ENCODE data around the gene ATE1. TPM values are rescaled to one million over a fixed set of nuclear protein-coding genes. Genes with fewer than 3 reads are reported as not detected.

Gene ATE1
- total RNA-seq, 1 donor from 2014 or later: 6.9 TPM

DNA sequence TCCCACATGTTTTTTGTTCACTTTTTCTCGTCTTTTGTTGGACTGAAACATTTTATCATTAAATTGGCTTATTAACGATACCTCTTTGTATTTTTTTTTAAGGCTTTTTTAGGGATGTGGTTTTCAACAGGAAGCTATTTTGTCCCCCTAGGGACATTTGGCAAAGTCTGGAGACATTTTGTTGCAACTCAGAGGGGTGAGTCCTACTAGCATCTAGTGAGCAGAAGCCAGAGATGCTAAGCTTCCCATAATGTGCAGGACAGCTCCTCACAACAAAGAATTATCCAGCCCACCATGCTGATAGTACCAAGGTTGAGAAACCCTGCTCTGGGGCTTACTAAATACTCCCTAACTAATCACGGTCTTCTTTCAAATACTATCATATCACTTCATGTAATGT lies 63.2 kb downstream of the ATE1 start:
- intact Hi-C loops (cut with DNase I): no loop called here

DNA sequence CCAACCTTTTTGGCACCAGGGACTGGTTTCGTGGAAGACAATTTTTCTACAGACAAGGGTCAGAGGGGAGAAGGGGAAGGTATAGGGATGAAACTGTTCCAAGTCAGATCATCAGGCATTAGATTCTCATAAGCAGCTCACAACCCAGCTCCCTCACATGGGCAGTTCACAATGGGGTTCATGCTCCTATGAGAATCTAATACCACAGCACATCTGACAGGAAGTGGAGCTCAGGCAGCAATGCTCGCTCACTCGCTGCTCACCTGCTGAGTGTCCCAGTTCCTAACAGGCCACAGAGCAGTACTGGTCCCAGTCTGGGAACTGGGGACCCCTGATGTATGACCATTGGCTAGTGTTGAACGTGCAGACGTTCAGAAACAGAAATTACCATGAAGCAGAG lies 63.7 kb downstream of the ATE1 start:
- peaks cover 4 to 27% of the 10 kb centered on the region in 2 donors for H3K36me3 ChIP-seq
- no peaks in the 10 kb centered on the region for H3K9me3 ChIP-seq
- no peak for DNase-seq (ENCODE audit: low spot score in 2 of 2)
- H3K27ac ChIP-seq: no peak overlapping the region
- H3K4me1 ChIP-seq: no peaks in the 10 kb centered on the region
- no peaks in the 10 kb centered on the region for H3K27me3 ChIP-seq
- TF ChIP-seq, protein P1, sequence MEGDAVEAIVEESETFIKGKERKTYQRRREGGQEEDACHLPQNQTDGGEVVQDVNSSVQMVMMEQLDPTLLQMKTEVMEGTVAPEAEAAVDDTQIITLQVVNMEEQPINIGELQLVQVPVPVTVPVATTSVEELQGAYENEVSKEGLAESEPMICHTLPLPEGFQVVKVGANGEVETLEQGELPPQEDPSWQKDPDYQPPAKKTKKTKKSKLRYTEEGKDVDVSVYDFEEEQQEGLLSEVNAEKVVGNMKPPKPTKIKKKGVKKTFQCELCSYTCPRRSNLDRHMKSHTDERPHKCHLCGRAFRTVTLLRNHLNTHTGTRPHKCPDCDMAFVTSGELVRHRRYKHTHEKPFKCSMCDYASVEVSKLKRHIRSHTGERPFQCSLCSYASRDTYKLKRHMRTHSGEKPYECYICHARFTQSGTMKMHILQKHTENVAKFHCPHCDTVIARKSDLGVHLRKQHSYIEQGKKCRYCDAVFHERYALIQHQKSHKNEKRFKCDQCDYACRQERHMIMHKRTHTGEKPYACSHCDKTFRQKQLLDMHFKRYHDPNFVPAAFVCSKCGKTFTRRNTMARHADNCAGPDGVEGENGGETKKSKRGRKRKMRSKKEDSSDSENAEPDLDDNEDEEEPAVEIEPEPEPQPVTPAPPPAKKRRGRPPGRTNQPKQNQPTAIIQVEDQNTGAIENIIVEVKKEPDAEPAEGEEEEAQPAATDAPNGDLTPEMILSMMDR (IDR thresholded peaks at IDR 0.05): no peak
- no peak overlapping the region for H3K4me3 ChIP-seq
- intact Hi-C loops (cut with DNase I): no loop called here

More for the DNA sequence above, 63.2 kb downstream of the ATE1 start:
- no peak overlapping the region for H3K4me3 ChIP-seq
- H3K4me1 ChIP-seq: no peaks in the 10 kb centered on the region
- no peak for DNase-seq (ENCODE audit: low spot score in 2 of 2)
- H3K36me3 ChIP-seq: peaks cover 4 to 29% of the 10 kb centered on the region in 2 donors
- no peaks in the 10 kb centered on the region for H3K9me3 ChIP-seq
- TF ChIP-seq, protein P1 (IDR thresholded peaks at IDR 0.05): no peak
- no peak overlapping the region for H3K27ac ChIP-seq
- no peaks in the 10 kb centered on the region for H3K27me3 ChIP-seq

DNA sequence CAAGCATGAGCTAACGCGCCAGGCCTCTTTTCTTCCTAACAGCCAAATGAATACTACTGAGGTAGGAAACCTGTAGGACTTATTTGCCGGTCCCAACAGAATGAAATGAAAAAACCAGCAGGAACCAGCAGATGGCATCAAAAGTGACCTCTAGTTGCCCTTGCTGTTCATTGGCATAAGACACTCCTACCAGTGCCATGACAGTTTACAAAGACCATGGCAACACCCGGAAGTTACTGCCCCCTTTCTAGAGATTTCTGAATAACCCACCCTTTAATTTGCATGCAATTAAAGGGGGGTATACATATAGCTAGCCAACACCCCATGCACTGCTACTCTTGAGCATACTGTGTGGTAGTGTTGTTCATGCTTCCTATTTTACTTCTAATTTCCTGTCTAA lies 65.2 kb downstream of the ATE1 start:
- DNase-seq (ENCODE audit: low spot score in 2 of 2): no peak
- Histone ChIP-seq H3K9me3 (no peaks in the 10 kb centered on the region), H3K4me3 (no peak overlapping the region), H3K36me3 (peaks cover 0 to 19% of the 10 kb centered on the region in 2 donors), H3K27me3 (no peaks in the 10 kb centered on the region), H3K27ac (no peak overlapping the region), H3K4me1 (no peaks in the 10 kb centered on the region)
- intact Hi-C loops (cut with DNase I): no loop called here
- TF ChIP-seq, protein P1 (IDR thresholded peaks at IDR 0.05): no peak

DNA sequence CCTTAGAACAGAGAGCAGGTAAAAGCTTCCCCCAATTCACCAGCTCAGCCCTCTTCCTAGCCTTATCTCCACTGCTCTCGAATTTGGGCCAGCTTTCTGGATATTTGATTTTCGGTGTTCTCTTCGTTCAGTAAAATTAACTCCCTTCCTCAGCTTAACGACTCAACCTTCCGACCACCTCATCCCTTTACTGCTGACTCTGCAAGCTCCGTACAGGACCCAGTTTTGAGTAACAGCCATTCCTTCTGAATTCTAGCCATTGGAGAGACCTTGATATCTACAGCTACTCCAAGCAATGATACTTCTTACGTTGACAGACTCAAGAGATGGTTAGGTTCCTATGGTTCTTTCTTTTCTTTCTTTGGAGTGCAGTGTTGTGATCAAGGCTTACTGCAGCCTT lies 65.8 kb downstream of the ATE1 start:
- Histone ChIP-seq H3K9me3 (no peaks in the 10 kb centered on the region), H3K4me1 (no peaks in the 10 kb centered on the region), H3K27me3 (no peaks in the 10 kb centered on the region), H3K4me3 (no peak overlapping the region), H3K36me3 (peaks cover 0 to 19% of the 10 kb centered on the region in 2 donors), H3K27ac (no peak overlapping the region)
- TF ChIP-seq, protein P1 (IDR thresholded peaks at IDR 0.05): no peak
- DNase-seq (ENCODE audit: low spot score in 2 of 2): no peak
- intact Hi-C loops (cut with DNase I): no loop called here

DNA sequence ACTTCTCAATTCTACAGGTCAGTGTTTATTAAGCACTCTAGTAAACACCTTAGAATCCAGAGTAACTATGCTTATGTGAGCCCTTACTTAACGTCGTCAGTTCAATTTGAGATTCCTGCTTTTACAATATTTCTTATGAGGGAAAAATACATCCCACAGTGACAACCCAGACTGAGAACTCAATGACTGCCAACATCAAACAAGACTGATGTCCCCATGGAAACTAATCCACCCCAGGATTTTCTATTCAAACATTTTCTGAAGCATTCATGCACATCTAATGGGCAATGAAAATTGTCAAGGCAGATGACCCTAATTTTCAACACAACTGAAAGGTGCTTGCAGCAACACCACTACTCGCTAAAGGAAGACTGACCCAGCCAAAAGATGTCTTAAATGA lies 67.0 kb downstream of the ATE1 start:
- intact Hi-C loops (cut with DNase I): no loop called here
- H3K9me3 ChIP-seq: no peaks in the 10 kb centered on the region
- DNase-seq (ENCODE audit: low spot score in 2 of 2): no peak
- H3K27ac ChIP-seq: no peak overlapping the region
- H3K4me1 ChIP-seq: no peaks in the 10 kb centered on the region
- H3K36me3 ChIP-seq: peaks cover 0 to 16% of the 10 kb centered on the region in 2 donors
- no peaks in the 10 kb centered on the region for H3K27me3 ChIP-seq
- TF ChIP-seq, protein P1 (IDR thresholded peaks at IDR 0.05): no peak
- no peak overlapping the region for H3K4me3 ChIP-seq

DNA sequence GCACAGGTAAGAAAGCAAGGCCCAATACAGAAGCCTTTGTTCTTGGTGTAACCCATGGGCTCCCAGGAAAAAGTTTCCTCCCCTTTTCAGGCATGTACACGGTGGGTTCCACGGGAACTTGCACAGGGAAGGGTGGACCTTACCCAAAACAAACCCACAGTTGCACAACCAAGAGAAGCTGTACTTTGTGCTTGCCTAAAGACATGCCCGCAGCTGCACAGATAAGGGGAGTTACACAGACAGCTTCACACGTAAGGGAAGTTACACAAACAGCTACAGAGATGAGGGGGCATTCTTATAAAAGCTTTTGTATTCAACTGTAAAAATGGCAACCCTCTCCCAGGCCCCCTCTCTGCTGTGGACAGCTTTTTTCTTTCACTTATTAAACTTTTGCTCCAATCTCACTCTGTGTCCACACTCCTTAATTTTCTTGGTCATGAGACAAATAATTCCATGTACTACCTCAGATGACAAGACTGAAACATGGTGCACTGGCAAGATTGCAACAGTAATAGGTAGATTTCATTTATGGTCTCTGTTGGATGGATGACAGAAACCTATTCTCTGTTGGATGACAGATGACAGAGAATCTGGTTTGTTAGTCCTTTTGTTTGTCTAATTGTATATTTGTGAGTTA lies 72.9 kb downstream of the ATE1 start:
- intact Hi-C loops (cut with DNase I): no loop called here
- H3K36me3 ChIP-seq: peaks cover 6 to 27% of the 10 kb centered on the region in 2 donors
- no peak overlapping the region for H3K27ac ChIP-seq
- no peak for DNase-seq (ENCODE audit: low spot score in 2 of 2)
- no peaks in the 10 kb centered on the region for H3K27me3 ChIP-seq
- H3K9me3 ChIP-seq: no peaks in the 10 kb centered on the region
- TF ChIP-seq, protein P1 (IDR thresholded peaks at IDR 0.05): no peak
- no peaks in the 10 kb centered on the region for H3K4me1 ChIP-seq
- no peak overlapping the region for H3K4me3 ChIP-seq

Measured in ascending aorta (tissue), 2 donors.